ENCODE results near the gene MED14.

DNA sequence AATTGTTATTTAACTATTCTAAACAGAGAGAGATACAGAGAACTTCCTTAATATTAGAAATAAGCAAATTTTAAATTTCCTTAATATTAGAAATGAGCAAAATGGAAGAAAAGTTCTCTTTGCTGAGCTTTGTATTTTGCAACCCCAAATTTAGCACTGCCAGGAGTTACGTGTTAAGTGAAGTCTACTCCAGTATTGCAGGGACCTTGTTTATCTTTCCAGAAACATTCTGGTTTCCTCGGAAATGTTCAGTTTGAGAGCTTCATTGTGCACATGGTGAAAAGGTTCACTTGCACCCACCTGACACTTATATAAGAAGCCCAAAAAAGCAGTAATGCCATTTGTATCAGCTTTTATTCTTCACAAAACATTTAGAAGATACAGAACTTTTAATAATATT, 81.8 kb downstream of the MED14 start:
- TF ChIP-seq, protein P1, sequence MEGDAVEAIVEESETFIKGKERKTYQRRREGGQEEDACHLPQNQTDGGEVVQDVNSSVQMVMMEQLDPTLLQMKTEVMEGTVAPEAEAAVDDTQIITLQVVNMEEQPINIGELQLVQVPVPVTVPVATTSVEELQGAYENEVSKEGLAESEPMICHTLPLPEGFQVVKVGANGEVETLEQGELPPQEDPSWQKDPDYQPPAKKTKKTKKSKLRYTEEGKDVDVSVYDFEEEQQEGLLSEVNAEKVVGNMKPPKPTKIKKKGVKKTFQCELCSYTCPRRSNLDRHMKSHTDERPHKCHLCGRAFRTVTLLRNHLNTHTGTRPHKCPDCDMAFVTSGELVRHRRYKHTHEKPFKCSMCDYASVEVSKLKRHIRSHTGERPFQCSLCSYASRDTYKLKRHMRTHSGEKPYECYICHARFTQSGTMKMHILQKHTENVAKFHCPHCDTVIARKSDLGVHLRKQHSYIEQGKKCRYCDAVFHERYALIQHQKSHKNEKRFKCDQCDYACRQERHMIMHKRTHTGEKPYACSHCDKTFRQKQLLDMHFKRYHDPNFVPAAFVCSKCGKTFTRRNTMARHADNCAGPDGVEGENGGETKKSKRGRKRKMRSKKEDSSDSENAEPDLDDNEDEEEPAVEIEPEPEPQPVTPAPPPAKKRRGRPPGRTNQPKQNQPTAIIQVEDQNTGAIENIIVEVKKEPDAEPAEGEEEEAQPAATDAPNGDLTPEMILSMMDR (IDR thresholded peaks at IDR 0.05): no peak
- no peak for TF ChIP-seq POLR2A (IDR thresholded peaks at IDR 0.05)
